Measurements from ENCODE around the gene PLAC8L1.
"Not testable (repeated sequence)": the region's sequence is repeated elsewhere in the genome, so short reads cannot be mapped to it uniquely, and the experiment has no call there.

The PLAC8L1 gene

DNA sequence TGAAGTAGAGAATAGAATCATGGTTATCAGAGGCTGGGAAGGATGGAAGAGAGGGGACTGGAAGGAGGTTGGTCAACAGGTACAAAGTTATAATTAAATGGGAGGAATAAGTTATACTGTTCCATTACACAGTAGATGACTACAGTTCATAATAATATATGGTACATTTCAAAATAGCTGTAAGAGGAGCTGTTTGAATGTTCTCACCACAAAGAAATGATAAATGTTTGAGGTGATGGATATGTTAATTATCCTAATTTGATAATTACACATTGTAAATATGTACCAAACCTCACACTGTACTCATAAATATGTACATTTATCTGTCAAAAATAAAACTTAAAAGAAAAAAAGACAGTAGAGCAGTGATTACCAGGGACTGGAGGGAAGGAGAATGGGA, 12.9 kb upstream of the PLAC8L1 start:
- CTCF ChIA-PET, result interaction anchor here (2.5 kb wide), 1 partner anchor 13 kb away, joined by 8 read pairs; no protein-coding TSS in a partner anchor
- POLR2A ChIA-PET, result no interaction called here
- TF ChIP-seq, protein P1, sequence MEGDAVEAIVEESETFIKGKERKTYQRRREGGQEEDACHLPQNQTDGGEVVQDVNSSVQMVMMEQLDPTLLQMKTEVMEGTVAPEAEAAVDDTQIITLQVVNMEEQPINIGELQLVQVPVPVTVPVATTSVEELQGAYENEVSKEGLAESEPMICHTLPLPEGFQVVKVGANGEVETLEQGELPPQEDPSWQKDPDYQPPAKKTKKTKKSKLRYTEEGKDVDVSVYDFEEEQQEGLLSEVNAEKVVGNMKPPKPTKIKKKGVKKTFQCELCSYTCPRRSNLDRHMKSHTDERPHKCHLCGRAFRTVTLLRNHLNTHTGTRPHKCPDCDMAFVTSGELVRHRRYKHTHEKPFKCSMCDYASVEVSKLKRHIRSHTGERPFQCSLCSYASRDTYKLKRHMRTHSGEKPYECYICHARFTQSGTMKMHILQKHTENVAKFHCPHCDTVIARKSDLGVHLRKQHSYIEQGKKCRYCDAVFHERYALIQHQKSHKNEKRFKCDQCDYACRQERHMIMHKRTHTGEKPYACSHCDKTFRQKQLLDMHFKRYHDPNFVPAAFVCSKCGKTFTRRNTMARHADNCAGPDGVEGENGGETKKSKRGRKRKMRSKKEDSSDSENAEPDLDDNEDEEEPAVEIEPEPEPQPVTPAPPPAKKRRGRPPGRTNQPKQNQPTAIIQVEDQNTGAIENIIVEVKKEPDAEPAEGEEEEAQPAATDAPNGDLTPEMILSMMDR (IDR thresholded peaks at IDR 0.05; ENCODE audit: insufficient read depth, low read length, missing control alignments), result no peak
- no peak for DNase-seq (ENCODE audit: low read depth, low spot score)
- H3K4me3 ChIP-seq (ENCODE audit: low read depth, low read length), result no peak overlapping the region

DNA sequence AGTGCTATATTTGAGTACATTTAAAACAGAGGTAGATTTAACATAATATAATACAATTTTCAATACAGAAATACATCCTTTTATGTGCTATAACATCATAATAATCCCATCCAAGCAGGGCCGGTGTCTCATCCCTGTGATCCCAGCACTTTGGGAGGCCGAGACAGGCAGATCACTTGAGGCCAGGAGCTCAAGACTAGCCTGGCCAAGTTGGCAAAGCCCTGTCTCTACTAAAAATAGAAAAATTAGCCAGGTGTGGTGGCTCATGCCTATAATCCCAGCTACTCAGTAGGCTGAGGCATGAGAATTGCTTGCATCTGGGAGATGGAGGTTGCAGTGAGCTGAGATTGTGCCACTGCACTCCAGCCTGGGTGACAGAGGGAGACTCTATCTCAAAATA, 11.8 kb upstream of the PLAC8L1 start:
- H3K4me3 ChIP-seq (ENCODE audit: low read depth, low read length); POLR2A ChIA-PET; DNase-seq (ENCODE audit: low read depth, low spot score): not testable (repeated sequence)
- CTCF ChIA-PET, result interaction anchor here (0.9 to 2.5 kb wide), 2 partner anchors 10 to 14 kb away, joined by 6 to 8 read pairs; no protein-coding TSS in a partner anchor

DNA sequence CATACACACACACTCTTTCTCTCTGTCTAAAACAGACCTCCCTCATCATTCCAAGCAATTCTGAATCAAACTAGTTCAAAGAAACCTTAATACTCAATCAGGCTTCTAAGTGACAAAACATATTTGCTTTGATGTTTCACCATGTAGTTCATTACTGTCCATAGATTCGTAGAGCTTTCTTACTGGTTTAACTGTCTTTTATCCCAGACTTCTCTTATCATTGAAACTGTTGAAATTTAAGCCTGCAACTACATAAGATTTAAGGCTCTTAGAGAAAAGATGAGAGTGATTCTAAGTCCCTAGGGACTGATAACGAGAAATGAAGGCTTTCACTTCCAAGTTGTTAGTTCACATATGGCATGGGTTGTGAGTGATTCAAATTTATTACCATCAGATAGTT, 11.0 kb upstream of the PLAC8L1 start:
- POLR2A ChIA-PET, result no interaction called here
- CTCF ChIA-PET, result interaction anchor here (2.5 kb wide), 1 partner anchor 15 kb away, joined by 8 read pairs; no protein-coding TSS in a partner anchor
- no peak overlapping the region for H3K4me3 ChIP-seq (ENCODE audit: low read depth, low read length)
- TF ChIP-seq, protein P1 (IDR thresholded peaks at IDR 0.05; ENCODE audit: insufficient read depth, low read length, missing control alignments), result no peak
- no peak for DNase-seq (ENCODE audit: low read depth, low spot score)

DNA sequence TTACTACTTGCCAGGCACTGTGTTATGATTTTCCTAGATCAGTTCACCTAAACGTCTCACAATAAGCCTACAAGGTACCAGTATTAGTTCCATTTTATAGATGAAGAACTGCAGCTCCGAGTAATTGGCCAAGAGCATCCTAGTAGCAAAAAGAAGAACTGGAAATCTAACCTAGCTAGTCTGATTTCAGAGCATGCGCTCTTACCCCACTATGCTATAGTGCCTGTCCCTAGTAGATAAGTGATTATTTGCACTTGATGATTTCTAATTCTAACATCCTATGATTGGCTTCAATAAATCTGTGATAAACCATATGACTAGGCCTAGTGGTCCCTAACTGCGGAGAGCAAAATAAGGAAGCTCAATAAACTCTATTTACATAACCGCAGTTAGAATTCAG, 7.1 kb upstream of the PLAC8L1 start:
- POLR2A ChIA-PET, result no interaction called here
- TF ChIP-seq, protein P1 (IDR thresholded peaks at IDR 0.05; ENCODE audit: insufficient read depth, low read length, missing control alignments), result no peak
- no peak overlapping the region for H3K4me3 ChIP-seq (ENCODE audit: low read depth, low read length)
- CTCF ChIA-PET, result interaction anchor here (0.8 to 1.7 kb wide), 3 partner anchors 15 to 20 kb away, joined by 4 to 8 read pairs (median 5); no protein-coding TSS in a partner anchor
- no peak for DNase-seq (ENCODE audit: low read depth, low spot score)

DNA sequence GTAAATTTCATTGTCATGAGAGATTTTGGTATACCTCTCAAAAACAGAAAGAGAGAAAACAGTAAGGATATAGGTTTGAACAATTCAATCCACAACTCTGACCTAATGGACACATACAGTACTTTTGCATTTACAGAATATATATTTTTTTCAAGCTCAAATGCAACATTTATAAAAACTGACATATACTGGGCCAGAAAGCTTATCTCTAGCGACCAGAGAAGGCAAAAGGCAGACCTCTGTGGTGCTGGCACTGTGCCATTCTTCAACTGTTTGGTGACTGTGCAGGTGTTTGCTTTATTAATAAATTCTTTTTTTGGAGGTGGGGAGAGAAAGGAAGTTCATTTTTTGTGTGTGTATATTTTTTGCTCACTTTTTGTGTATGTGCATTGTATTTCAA, 6.0 kb upstream of the PLAC8L1 start:
- DNase-seq (ENCODE audit: low read depth, low spot score), result no peak
- H3K4me3 ChIP-seq (ENCODE audit: low read depth, low read length), result no peak overlapping the region
- ChIA-PET CTCF (no interaction called here), POLR2A (no interaction called here)
- TF ChIP-seq, protein P1 (IDR thresholded peaks at IDR 0.05; ENCODE audit: insufficient read depth, low read length, missing control alignments), result no peak

DNA sequence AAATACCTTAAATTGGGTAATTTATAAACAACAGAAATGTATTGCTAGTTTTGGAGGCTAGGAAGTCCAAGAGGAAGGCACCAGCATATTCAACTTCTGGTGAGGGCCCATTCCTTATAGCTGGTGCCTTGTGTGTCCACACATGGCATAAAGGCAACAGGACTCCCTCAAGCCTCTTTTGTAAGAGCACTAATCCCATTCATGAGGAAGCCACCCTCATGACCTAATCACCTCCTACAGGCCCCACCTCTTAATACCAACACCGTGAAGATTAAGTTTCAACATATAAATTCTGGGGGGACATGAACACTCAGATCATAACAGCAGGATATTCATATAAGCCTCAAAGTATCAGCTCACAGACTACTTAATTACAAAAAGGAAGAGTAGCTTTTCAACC, 4.0 kb upstream of the PLAC8L1 start:
- DNase-seq (ENCODE audit: low read depth, low spot score), result no peak
- CTCF ChIA-PET, result interaction anchor here (1.3 to 1.6 kb wide), 2 partner anchors 21 to 25 kb away, joined by 3 to 8 read pairs; no protein-coding TSS in a partner anchor
- H3K4me3 ChIP-seq (ENCODE audit: low read depth, low read length), result no peak overlapping the region
- POLR2A ChIA-PET, result no interaction called here
- TF ChIP-seq, protein P1 (IDR thresholded peaks at IDR 0.05; ENCODE audit: insufficient read depth, low read length, missing control alignments), result no peak

DNA sequence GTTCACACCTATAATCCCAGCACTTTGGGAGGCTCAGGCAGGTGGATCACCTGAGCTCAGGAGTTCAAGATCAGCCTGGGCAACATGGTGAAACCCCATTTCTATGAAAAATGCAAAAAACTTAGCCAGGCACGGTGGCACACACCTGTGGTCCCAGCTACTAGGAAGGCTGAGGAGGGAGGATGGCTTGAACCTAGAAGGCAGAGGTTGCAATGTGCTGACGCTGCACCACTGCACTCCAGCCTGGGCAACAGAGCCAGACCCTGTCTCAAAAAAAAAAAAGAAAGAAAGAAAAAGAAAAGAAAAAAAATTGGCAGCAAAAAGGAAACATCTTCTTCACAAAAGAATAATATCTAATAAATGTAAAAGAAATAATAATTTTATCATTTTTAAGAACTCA, 3.5 kb upstream of the PLAC8L1 start:
- CTCF ChIA-PET, result interaction anchor here (1.0 to 1.6 kb wide), 4 partner anchors 17 to 274 kb away, joined by 3 to 8 read pairs (median 4); no protein-coding TSS in a partner anchor
- DNase-seq (ENCODE audit: low read depth, low spot score); POLR2A ChIA-PET: not testable (repeated sequence)

More for the DNA sequence above, 3.5 kb upstream of the PLAC8L1 start:
- not testable (repeated sequence) for H3K4me3 ChIP-seq (ENCODE audit: low read depth, low read length)
